Kidney epithelial cell (primary cell): ENCODE results near the gene ASIP. TPM values are rescaled to one million over a fixed set of nuclear protein-coding genes. Genes with fewer than 3 reads are reported as not detected.
"Not testable (repeated sequence)": the region's sequence is repeated elsewhere in the genome, so short reads cannot be mapped to it uniquely, and the experiment has no call there.

Experiments
- DNase-seq: peaks from one replicate; pipeline ENCODE4 v3.0.0-alpha.2; 2010; ENCODE audit warnings: low read depth
- H3K27me3 ChIP-seq: 2 replicates; pipeline ENCODE4 v1.6.0; 2011; ENCODE audit warnings: low read length; ENCODE audit not compliant: control insufficient read depth, insufficient read depth
- H3K36me3 ChIP-seq: 2 replicates; pipeline ENCODE4 v1.5.1; 2011; ENCODE audit warnings: low read length; ENCODE audit not compliant: control insufficient read depth, insufficient read depth
- H3K4me3 ChIP-seq: 2 replicates; pipeline ENCODE4 v1.5.1; 2011; ENCODE audit warnings: low read depth, mild to moderate bottlenecking, control low read depth, low read length
- CTCF ChIP-seq: IDR thresholded peaks from 2 replicates; pipeline ENCODE4 v1.5.1; 2011; ENCODE audit warnings: mild to moderate bottlenecking, moderate library complexity, low read length, control low read depth, inconsistent platforms; ENCODE audit not compliant: insufficient read depth, poor library complexity, severe bottlenecking
- total RNA-seq: library from RNA; depleted of rRNA; stranded (reverse); fragments of >200 nt; gene quantifications from 2 replicates; pipeline ENCODE4 v1.2.3, GENCODE V29; 2015

The ASIP gene
- total RNA-seq, 1 donor from 2014 or later = not detected

- Histone ChIP-seq H3K4me3 (no peak overlapping the region), H3K36me3 (no peaks in the 10 kb centered on the region), H3K27me3 (no peaks in the 10 kb centered on the region)
- TF ChIP-seq CTCF = no peak
- DNase-seq = no peak
Observed at GRCh38 chr20:34246126-34246626, 5.0 kb downstream of the ASIP start.

- no peak for DNase-seq
- H3K36me3 ChIP-seq = no peaks in the 10 kb centered on the region
- H3K27me3 ChIP-seq = no peaks in the 10 kb centered on the region
- TF ChIP-seq CTCF = no peak
- H3K4me3 ChIP-seq = no peak overlapping the region
Observed at GRCh38 chr20:34249291-34249690, 8.1 kb downstream of the ASIP start.

- H3K27me3 ChIP-seq = no peaks in the 10 kb centered on the region
- no peaks in the 10 kb centered on the region for H3K36me3 ChIP-seq
- DNase-seq = no peak
- H3K4me3 ChIP-seq = no peak overlapping the region
- no peak for TF ChIP-seq CTCF
Observed at GRCh38 chr20:34250005-34250404, 8.8 kb downstream of the ASIP start.

- Histone ChIP-seq H3K36me3 (no peaks in the 10 kb centered on the region), H3K4me3 (no peak overlapping the region), H3K27me3 (no peaks in the 10 kb centered on the region)
- DNase-seq = no peak
- TF ChIP-seq CTCF = no peak
Observed at GRCh38 chr20:34251619-34252018, 10.4 kb downstream of the ASIP start.

- DNase-seq = not testable (repeated sequence)
Observed at GRCh38 chr20:34252431-34253086, 11.3 kb downstream of the ASIP start.

GRCh38 chr20:34254979-34255378, 13.8 kb downstream of the ASIP start:
- no peak overlapping the region for H3K4me3 ChIP-seq
- TF ChIP-seq CTCF = no peak
- no peaks in the 10 kb centered on the region for H3K27me3 ChIP-seq
- no peaks in the 10 kb centered on the region for H3K36me3 ChIP-seq
- DNase-seq = no peak

More at GRCh38 chr20:34252431-34253086, 11.3 kb downstream of the ASIP start:
- H3K27me3 ChIP-seq, H3K36me3 ChIP-seq, H3K4me3 ChIP-seq: not testable (repeated sequence)
